Measurements from ENCODE around the gene SOCS6.

GRCh38 chr18:70329071-70329470, 40.2 kb downstream of the SOCS6 start:
- TF ChIP-seq POLR2A (IDR thresholded peaks at IDR 0.05), result no peak
- TF ChIP-seq, protein P1, sequence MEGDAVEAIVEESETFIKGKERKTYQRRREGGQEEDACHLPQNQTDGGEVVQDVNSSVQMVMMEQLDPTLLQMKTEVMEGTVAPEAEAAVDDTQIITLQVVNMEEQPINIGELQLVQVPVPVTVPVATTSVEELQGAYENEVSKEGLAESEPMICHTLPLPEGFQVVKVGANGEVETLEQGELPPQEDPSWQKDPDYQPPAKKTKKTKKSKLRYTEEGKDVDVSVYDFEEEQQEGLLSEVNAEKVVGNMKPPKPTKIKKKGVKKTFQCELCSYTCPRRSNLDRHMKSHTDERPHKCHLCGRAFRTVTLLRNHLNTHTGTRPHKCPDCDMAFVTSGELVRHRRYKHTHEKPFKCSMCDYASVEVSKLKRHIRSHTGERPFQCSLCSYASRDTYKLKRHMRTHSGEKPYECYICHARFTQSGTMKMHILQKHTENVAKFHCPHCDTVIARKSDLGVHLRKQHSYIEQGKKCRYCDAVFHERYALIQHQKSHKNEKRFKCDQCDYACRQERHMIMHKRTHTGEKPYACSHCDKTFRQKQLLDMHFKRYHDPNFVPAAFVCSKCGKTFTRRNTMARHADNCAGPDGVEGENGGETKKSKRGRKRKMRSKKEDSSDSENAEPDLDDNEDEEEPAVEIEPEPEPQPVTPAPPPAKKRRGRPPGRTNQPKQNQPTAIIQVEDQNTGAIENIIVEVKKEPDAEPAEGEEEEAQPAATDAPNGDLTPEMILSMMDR (IDR thresholded peaks at IDR 0.05), result no peak
- TF ChIP-seq EP300 (IDR thresholded peaks at IDR 0.05), result no peak
- TF ChIP-seq POLR2AphosphoS5 (IDR thresholded peaks at IDR 0.05), result no peak

All from gastroesophageal sphincter (tissue), 3 donors.